Stimulated activated CD8-positive, alpha-beta memory T cell treated with anti-CD3 and anti-CD28 coated beads, Interleukin-2, amount 100 ng/mL, for 48 hours (primary cell): ENCODE results near the gene KCNQ2.
"Not testable (repeated sequence)": the region's sequence is repeated elsewhere in the genome, so short reads cannot be mapped to it uniquely, and the experiment has no call there.

ENCODE experiments used
- DNase-seq, 2 donors: peaks; one replicate each; pipeline ENCODE4 v3.0.0-alpha.2; 2020; ENCODE audit warnings: low read depth in 2 of 2

The KCNQ2 gene

GRCh38 chr20:63490416-63490815 is 18.0 kb upstream of the KCNQ2 start:
- no peak for DNase-seq

GRCh38 chr20:63488315-63489251 is 16.1 kb upstream of the KCNQ2 start:
- DNase-seq: no peak

- no peak for DNase-seq
Observed at GRCh38 chr20:63487781-63488241, 15.4 kb upstream of the KCNQ2 start.

- DNase-seq: no peak
Observed at GRCh38 chr20:63487116-63487764, 14.8 kb upstream of the KCNQ2 start.

- DNase-seq: no peak
Observed at GRCh38 chr20:63486300-63486855, 13.9 kb upstream of the KCNQ2 start.

- DNase-seq: no peak
Observed at GRCh38 chr20:63484651-63485403, 12.4 kb upstream of the KCNQ2 start.

- DNase-seq: no peak
Observed at GRCh38 chr20:63484236-63484635, 11.8 kb upstream of the KCNQ2 start.

- DNase-seq: no peak
Observed at GRCh38 chr20:63483834-63484233, 11.4 kb upstream of the KCNQ2 start.

- no peak for DNase-seq
Observed at GRCh38 chr20:63482021-63482587, 9.6 kb upstream of the KCNQ2 start.

- DNase-seq: no peak
Observed at GRCh38 chr20:63481503-63481902, 9.0 kb upstream of the KCNQ2 start.

- not testable (repeated sequence) for DNase-seq
Observed at GRCh38 chr20:63479695-63480419, 7.4 kb upstream of the KCNQ2 start.

GRCh38 chr20:63478346-63479302 is 6.2 kb upstream of the KCNQ2 start:
- DNase-seq: no peak

- no peak for DNase-seq
Observed at GRCh38 chr20:63477944-63478343, 5.5 kb upstream of the KCNQ2 start.

GRCh38 chr20:63477061-63477616 is 4.7 kb upstream of the KCNQ2 start:
- DNase-seq: no peak

- DNase-seq: no peak
Observed at GRCh38 chr20:63475209-63475608, 2.8 kb upstream of the KCNQ2 start.

GRCh38 chr20:63473555-63474449 is 1.3 kb upstream of the KCNQ2 start:
- no peak for DNase-seq

GRCh38 chr20:63472862-63473390 is 471 bp upstream of the KCNQ2 start:
- DNase-seq: no peak

- no peak for DNase-seq
Observed at GRCh38 chr20:63471717-63471980, 806 bp downstream of the KCNQ2 start.
